ENCODE results near the gene CASKIN1. TPM values are rescaled to one million over a fixed set of nuclear protein-coding genes. Genes with fewer than 3 reads are reported as not detected.

The CASKIN1 gene
- total RNA-seq, 2 donors from 2014 or later, result 0.66 to 0.78 TPM

GRCh38 chr16:2154533-2155090, 41.8 kb downstream of the CASKIN1 start:
- ATAC-seq (no peak), DNase-seq (peak in 1 of 4 donors; percentile 36)
- no peaks in the 10 kb centered on the region for H3K36me3 ChIP-seq (replicated peaks in 1 of 2; ENCODE audit: insufficient read depth in 1 of 2, low read depth in 2 of 2)
- TF ChIP-seq CTCF (IDR thresholded peaks at IDR 0.05) (no peak), POLR2A (IDR thresholded peaks at IDR 0.05) (no peak)
- H3K9me3 ChIP-seq, result no peaks in the 10 kb centered on the region
- H3K4me3 ChIP-seq, result peak overlapping the region; percentile 74 to 95
- 2 to 4% methylated on average over 17 to 23 of the region's 23 CpGs for WGBS, 2 donors
- no peaks in the 10 kb centered on the region for H3K27me3 ChIP-seq
- peak overlapping the region; percentile 25 to 95 (median 85) for H3K27ac ChIP-seq
- intact Hi-C loops (cut with DNase I), result no loop called here
- peaks cover 81% of the 10 kb centered on the region for H3K4me1 ChIP-seq

- peak overlapping the region; percentile 13 to 95 for H3K4me3 ChIP-seq
- TF ChIP-seq CTCF (IDR thresholded peaks at IDR 0.05) (peak in 2 of 7 experiments; percentile 11 to 15), POLR2A (IDR thresholded peaks at IDR 0.05) (peak in 2 of 3 donors; percentile 5 to 14)
- H3K27ac ChIP-seq, result peak overlapping the region; percentile 76 to 95 (median 85)
- intact Hi-C loops (cut with DNase I), result no loop called here
- no peaks in the 10 kb centered on the region for H3K27me3 ChIP-seq
- peaks cover 80% of the 10 kb centered on the region for H3K4me1 ChIP-seq
- H3K9me3 ChIP-seq, result no peaks in the 10 kb centered on the region
- peak; percentile 4 for ATAC-seq
- peak; percentile 72 to 90 (median 82) for DNase-seq
- WGBS, 2 donors, result 9 to 15% methylated on average over 12 to 25 of the region's 25 CpGs
- H3K36me3 ChIP-seq (replicated peaks in 1 of 2; ENCODE audit: insufficient read depth in 1 of 2, low read depth in 2 of 2), result no peaks in the 10 kb centered on the region
These were observed 43.5 kb downstream of the CASKIN1 start for GRCh38 chr16:2152695-2153506.

- Histone ChIP-seq H3K4me1 (peaks cover 75% of the 10 kb centered on the region), H3K9me3 (no peaks in the 10 kb centered on the region), H3K4me3 (no peak overlapping the region), H3K27me3 (no peaks in the 10 kb centered on the region), H3K27ac (peak overlapping the region; percentile 50 to 95 (median 88)), H3K36me3 (replicated peaks in 1 of 2; ENCODE audit: insufficient read depth in 1 of 2, low read depth in 2 of 2) (no peaks in the 10 kb centered on the region)
- no peak for ATAC-seq
- WGBS, 2 donors, result 44 to 47% methylated on average over 5 to 13 of the region's 13 CpGs
- DNase-seq, result peak in 1 of 4 donors; percentile 15
- no peak for TF ChIP-seq CTCF (IDR thresholded peaks at IDR 0.05)
- peak in 1 of 3 donors; percentile 16 for TF ChIP-seq POLR2A (IDR thresholded peaks at IDR 0.05)
- intact Hi-C loops (cut with DNase I), result no loop called here
These were observed 45.0 kb downstream of the CASKIN1 start for GRCh38 chr16:2151188-2152091.

- no peaks in the 10 kb centered on the region for H3K27me3 ChIP-seq
- WGBS, 2 donors, result 11 to 18% methylated on average over 8 to 18 of the region's 18 CpGs
- DNase-seq (peak; percentile 62 to 80 (median 77)), ATAC-seq (no peak)
- H3K4me1 ChIP-seq, result peaks cover 72% of the 10 kb centered on the region
- no peaks in the 10 kb centered on the region for H3K9me3 ChIP-seq
- peak overlapping the region; percentile 88 to 95 (median 91) for H3K27ac ChIP-seq
- TF ChIP-seq POLR2A (IDR thresholded peaks at IDR 0.05) (peak in 2 of 3 donors; percentile 26 to 42), CTCF (IDR thresholded peaks at IDR 0.05) (peak in 1 of 7 experiments; percentile 9)
- intact Hi-C loops (cut with DNase I), result no loop called here
- no peak overlapping the region for H3K4me3 ChIP-seq
- H3K36me3 ChIP-seq (replicated peaks in 1 of 2; ENCODE audit: insufficient read depth in 1 of 2, low read depth in 2 of 2), result no peaks in the 10 kb centered on the region
These were observed 45.8 kb downstream of the CASKIN1 start for GRCh38 chr16:2150418-2151187.
